ENCODE results near the gene SRPX2.

- no peak for TF ChIP-seq CTCF (IDR thresholded peaks at IDR 0.05; ENCODE audit: insufficient read depth, low read depth, low read length)
- TF ChIP-seq EZH2 (IDR thresholded peaks at IDR 0.05; ENCODE audit: insufficient read depth, low read length), result no peak
Observed at GRCh38 chrX:100625985-100626491, 18.0 kb upstream of the SRPX2 start.
